HPDE6-E6E7 (cell line): Measurements from ENCODE around the gene ARMC8.
A peak's percentile ranks its signal among the peaks of the same experiment; 100 is the strongest.
"Not testable (repeated sequence)": the region's sequence is repeated elsewhere in the genome, so short reads cannot be mapped to it uniquely, and the experiment has no call there.

ENCODE experiments used
- DNase-seq: peaks from one replicate; pipeline ENCODE4 v3.0.0; 2011; ENCODE audit warnings: missing footprints; ENCODE audit errors: extremely low spot score

The ARMC8 gene, protein sequence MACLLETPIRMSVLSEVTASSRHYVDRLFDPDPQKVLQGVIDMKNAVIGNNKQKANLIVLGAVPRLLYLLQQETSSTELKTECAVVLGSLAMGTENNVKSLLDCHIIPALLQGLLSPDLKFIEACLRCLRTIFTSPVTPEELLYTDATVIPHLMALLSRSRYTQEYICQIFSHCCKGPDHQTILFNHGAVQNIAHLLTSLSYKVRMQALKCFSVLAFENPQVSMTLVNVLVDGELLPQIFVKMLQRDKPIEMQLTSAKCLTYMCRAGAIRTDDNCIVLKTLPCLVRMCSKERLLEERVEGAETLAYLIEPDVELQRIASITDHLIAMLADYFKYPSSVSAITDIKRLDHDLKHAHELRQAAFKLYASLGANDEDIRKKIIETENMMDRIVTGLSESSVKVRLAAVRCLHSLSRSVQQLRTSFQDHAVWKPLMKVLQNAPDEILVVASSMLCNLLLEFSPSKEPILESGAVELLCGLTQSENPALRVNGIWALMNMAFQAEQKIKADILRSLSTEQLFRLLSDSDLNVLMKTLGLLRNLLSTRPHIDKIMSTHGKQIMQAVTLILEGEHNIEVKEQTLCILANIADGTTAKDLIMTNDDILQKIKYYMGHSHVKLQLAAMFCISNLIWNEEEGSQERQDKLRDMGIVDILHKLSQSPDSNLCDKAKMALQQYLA

GRCh38 chr3:138187296-138188012 lies at the start of gene ARMC8:
Gene ARMC8, plus strand, starts transcription at chr3:138187301. Its CDS starts 254 bp downstream, at chr3:138187555.
- peak; percentile 33 for DNase-seq

GRCh38 chr3:138137861-138138260 lies 49.2 kb upstream of the ARMC8 start:
- DNase-seq = no peak

DNA sequence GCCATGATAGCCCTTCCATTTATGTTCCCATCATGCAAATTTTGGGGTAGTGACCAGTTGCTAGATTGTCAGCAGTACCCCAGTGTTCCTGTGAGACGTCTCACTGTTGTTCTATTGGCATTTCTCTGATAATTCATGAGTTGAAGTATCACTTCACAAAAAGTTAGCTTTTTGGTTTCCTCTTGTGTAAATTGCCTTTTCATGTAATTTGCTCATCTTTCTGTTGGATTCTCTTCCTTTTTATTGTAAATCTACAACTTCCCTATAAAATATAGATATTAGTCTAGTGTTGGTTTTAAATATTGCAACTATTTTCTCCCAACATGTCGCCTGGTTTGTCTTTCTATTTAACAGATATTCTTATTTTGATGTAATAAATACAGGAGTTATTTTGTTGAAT lies 47.4 kb upstream of the ARMC8 start:
- DNase-seq = no peak

- DNase-seq = no peak
Measured at GRCh38 chr3:138140940-138141339, 46.2 kb upstream of the ARMC8 start.

DNA sequence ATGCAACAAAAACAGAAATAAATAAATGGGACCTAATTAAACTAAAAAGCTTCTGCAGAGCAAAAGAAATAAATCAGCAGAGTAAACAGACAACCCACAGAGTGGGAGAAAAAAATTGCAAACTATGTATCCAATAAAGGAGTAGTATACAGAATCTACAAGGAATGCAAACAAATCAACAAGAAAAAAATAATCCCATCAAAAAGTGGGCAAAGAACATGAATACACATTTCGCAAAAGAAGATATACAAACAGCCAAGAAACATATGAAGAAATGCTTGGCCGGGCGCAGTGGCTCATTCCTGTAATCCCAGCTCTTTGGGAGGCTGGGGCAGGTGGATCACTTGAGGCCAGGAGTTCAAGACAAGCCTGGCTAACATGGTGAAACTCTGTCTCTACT lies 44.9 kb upstream of the ARMC8 start:
- not testable (repeated sequence) for DNase-seq

GRCh38 chr3:138148503-138148902 lies 38.6 kb upstream of the ARMC8 start:
- DNase-seq = no peak

GRCh38 chr3:138154534-138154933 lies 32.6 kb upstream of the ARMC8 start:
- no peak for DNase-seq

- DNase-seq = no peak
Measured at GRCh38 chr3:138157743-138158142, 29.4 kb upstream of the ARMC8 start.

DNA sequence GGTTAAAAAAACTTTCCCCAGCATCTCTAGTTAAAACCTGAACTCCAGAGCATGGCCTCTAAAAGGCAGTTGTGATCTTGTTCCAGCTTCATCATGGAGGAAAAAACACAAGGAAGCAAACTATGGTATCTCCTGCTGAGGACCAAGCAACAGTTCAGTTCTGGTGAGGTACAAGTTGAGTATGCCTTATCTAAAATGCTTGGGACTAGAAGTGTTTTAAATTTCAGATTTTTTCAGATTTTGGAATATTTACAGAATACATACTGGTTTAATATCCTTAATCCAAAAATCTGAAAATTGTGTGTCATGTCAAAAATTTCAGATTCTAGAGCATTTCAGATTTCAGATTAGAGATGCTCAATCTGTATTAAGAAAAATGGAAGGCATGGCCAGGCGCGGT lies 22.0 kb upstream of the ARMC8 start:
- DNase-seq = no peak

GRCh38 chr3:138172625-138173024 lies 14.5 kb upstream of the ARMC8 start:
- no peak for DNase-seq

DNA sequence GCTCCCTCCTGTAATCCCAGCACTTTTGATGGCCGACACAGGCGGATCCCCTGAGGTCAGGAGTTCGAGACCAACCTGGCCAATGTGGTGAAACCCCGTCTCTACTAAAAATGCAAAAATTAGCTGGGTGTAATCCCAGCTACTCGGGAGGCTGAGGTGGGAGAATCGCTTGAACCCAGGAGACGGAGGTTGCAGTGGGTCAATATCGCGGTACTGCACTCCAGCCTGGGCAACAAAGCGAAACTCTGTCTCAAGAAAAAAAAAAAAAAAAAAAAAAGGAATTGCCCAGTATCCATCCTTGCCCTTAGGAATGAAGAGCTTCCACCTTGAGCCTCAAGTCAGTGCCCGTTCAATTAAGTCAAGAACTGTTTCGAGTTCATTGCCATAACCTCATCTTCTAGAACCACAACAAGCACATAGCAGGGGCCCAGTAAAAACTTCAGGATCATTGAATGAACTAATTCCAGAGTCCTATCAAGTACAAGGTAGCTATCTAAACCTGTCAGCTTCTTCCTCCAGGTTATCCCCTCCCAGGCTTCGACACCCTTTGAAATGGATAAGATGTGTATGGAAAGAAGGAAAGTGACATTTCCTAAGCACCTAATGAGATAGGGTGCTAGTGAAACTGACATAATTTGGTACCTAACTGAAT lies 13.2 kb upstream of the ARMC8 start:
- DNase-seq = no peak

- peak; percentile 79 for DNase-seq
Measured at GRCh38 chr3:138174421-138175131, 12.5 kb upstream of the ARMC8 start, which contains the start of gene DBR1. Gene DBR1, minus strand, starts transcription at chr3:138174921. Its CDS starts 126 bp downstream, at chr3:138174795.

- peak; percentile 48 for DNase-seq
Measured at GRCh38 chr3:138180375-138181029, 6.6 kb upstream of the ARMC8 start.

DNA sequence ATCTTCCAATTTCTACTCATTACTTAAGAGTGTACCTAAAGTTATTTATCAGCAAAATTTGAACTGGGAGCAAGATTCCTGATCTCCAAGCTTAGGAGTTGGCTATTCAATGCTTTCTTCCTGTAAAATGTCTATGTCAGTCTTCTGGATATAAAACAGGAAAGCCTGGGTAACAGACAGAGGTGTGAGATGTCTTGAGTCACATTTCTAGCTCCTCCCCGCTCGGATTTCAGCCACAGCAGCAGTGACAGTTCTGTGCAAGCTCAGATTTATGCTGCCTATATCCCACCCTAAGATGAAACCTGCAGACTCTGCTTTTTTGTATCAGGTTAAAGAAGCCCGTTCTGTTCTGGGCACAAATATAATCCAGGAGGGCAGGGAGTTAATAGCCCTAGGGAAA lies 2.1 kb upstream of the ARMC8 start:
- DNase-seq = no peak

DNA sequence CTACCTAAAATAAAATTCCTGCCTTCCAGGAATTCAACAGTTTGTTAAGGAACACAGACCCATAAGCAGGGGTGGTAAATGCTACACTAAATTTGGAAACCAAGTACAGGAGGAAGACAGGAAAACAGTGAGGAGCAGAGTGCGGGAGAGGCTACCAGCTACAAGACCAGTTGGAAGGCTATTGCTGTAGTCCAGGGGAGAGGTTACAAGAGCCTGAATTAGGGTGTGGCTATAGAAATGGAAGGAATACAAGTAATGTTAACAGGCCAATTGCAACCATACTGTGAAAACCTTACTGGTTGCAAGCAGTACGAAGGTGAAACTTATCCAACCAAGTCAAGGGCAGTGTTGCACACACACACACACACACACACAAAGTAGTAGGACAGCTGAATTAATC lies 880 bp upstream of the ARMC8 start:
- no peak for DNase-seq

DNA sequence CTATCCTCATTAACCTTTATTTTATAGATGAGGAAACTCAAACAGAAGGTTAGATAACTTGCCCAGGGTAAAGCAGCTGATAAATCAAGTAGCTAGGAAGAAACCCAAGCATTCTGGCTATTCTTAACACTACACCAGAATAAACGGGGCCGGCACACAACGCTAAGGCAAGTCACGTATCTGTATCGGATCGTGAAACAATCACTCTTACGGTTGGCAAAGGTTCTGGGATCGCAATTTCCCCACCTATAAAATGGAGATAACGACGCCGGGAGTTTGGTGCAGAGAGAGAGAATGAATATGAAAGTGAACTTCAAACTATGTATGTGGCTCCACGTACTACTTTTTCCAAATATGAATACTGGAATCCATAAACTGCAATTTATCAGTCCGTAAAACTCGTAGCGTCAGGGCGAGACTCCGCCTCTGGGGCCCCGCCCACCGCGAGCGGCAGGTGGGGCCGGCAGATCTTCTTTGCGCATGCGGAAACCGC lies 252 bp upstream of the ARMC8 start:
- DNase-seq = peak; percentile 95

GRCh38 chr3:138188013-138188730 lies 1.1 kb downstream of the ARMC8 start:
- DNase-seq = peak; percentile 33

DNA sequence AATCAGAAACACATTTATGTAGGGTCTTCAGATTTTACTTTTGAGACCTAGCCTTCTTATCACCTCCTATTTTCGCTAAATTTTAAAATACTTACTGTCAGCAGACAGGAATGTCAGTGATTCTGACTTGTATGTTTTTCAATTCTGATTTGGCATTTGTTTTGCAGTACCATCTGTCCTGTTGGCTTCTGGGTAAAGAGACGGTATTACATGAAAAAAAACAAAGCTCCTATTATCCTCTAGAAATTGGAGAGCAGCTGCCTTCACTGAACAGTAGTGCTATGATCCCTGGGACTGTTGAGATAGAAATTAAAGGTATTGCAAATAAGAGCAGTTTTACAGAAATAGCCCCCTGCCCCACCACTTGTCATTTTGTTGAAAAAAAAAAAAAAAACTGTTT lies 8.4 kb downstream of the ARMC8 start:
- no peak for DNase-seq

DNA sequence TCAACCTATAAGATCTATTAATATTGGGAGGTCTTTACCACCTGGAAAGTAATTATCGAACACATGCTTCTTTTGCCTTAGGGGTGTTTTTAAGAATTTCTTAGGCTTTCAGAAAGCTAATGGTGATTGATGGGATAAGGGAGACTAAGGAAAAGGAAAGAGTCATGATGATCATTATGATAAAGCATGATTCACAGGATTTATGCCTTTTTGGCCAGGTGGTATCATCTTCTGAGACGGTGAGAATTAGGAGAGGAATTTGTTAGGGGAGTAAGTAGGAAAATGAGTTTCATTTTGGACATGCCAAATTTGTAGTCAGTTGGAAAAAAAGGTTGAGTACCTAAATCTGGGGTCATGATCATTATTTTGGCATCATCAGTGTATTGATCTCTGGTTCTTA lies 8.9 kb downstream of the ARMC8 start:
- DNase-seq = no peak

DNA sequence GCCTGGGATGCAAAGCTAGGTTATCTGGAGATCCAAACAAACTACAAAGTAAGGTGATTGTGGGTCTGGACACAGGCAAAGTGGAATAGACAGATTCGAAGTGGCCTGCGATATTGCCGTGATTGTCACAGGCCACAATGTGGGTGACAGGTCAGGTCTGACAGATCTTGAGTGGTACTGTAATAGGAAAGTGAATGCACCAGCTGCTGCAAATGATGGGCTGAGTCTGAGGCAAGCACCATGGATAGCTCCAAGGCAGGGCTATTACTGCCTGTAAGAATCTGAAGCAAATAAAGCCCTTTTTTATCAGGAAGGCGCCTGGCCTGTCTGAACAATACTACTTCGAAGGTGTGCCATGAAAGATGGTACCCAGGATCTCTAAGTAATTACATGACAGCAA lies 10.0 kb downstream of the ARMC8 start:
- DNase-seq = peak; percentile 31
